Measurements from ENCODE around the gene SLC25A48.

SLC25A48 gene

GRCh38 chr5:135934939-135935338 lies 100.5 kb downstream of the SLC25A48 start:
- no peak for DNase-seq

- DNase-seq, result no peak
Measured at GRCh38 chr5:135937245-135937911, 102.9 kb downstream of the SLC25A48 start.

All from HCEC 1CT (cell line).